ENCODE data around the gene SEL1L3.

SEL1L3 gene

GRCh38 chr4:25786497-25787065 lies 76.2 kb downstream of the SEL1L3 start:
- no peak for DNase-seq

- DNase-seq: no peak
Observed at GRCh38 chr4:25783943-25784342, 78.8 kb downstream of the SEL1L3 start.

- no peak for DNase-seq
Observed at GRCh38 chr4:25783126-25783525, 79.7 kb downstream of the SEL1L3 start.

GRCh38 chr4:25782482-25782881 lies 80.3 kb downstream of the SEL1L3 start:
- DNase-seq: no peak

GRCh38 chr4:25779021-25779420 lies 83.8 kb downstream of the SEL1L3 start:
- no peak for DNase-seq

GRCh38 chr4:25776795-25777194 lies 86.0 kb downstream of the SEL1L3 start:
- DNase-seq: no peak

GRCh38 chr4:25775166-25775565 lies 87.6 kb downstream of the SEL1L3 start:
- no peak for DNase-seq

- no peak for DNase-seq
Observed at GRCh38 chr4:25773358-25773757, 89.4 kb downstream of the SEL1L3 start.

GRCh38 chr4:25771672-25772071 lies 91.1 kb downstream of the SEL1L3 start:
- no peak for DNase-seq

GRCh38 chr4:25770847-25771246 lies 91.9 kb downstream of the SEL1L3 start:
- DNase-seq: no peak

GRCh38 chr4:25769251-25769650 lies 93.5 kb downstream of the SEL1L3 start:
- DNase-seq: no peak

- DNase-seq: peak; percentile 30
Observed at GRCh38 chr4:25767877-25768725, 94.7 kb downstream of the SEL1L3 start.

GRCh38 chr4:25760518-25761157 lies 102.2 kb downstream of the SEL1L3 start:
- DNase-seq: no peak

GRCh38 chr4:25760048-25760447 lies 102.7 kb downstream of the SEL1L3 start:
- DNase-seq: no peak

- DNase-seq: no peak
Observed at GRCh38 chr4:25759101-25759500, 103.7 kb downstream of the SEL1L3 start.

- DNase-seq: no peak
Observed at GRCh38 chr4:25757452-25757851, 105.3 kb downstream of the SEL1L3 start.

GRCh38 chr4:25756503-25756902 lies 106.3 kb downstream of the SEL1L3 start:
- DNase-seq: peak; percentile 37

- no peak for DNase-seq
Observed at GRCh38 chr4:25755911-25756310, 106.9 kb downstream of the SEL1L3 start.

GRCh38 chr4:25753239-25753638 lies 109.5 kb downstream of the SEL1L3 start:
- no peak for DNase-seq

- DNase-seq: no peak
Observed at GRCh38 chr4:25750874-25751273, 111.9 kb downstream of the SEL1L3 start.

- DNase-seq: no peak
Observed at GRCh38 chr4:25749150-25749794, 113.5 kb downstream of the SEL1L3 start.

GRCh38 chr4:25743971-25744370 lies 118.8 kb downstream of the SEL1L3 start:
- DNase-seq: no peak

GRCh38 chr4:25729564-25729963 lies 133.2 kb downstream of the SEL1L3 start:
- no peak for DNase-seq

GRCh38 chr4:25728886-25729285 lies 133.9 kb downstream of the SEL1L3 start:
- DNase-seq: no peak

Data from NCI-H510A treated with DMSO at 0.1 percent for 48 hours (cell line).